Ascending aorta (tissue), 2 donors: ENCODE results near the gene DERL3. TPM values are rescaled to one million over a fixed set of nuclear protein-coding genes. Genes with fewer than 3 reads are reported as not detected.
A peak's percentile ranks its signal among the peaks of the same experiment; 100 is the strongest.

ENCODE experiments used
- DNase-seq, 2 donors: peaks; one replicate each; pipeline ENCODE4 v3.0.0-alpha.2; 2019; ENCODE audit warnings: low spot score in 2 of 2
- H3K27ac ChIP-seq, 2 donors: fragments of 200-600 bp; sonication (generic); one replicate each; pipeline ENCODE4 v1.5.1; 2016 to 2017; ENCODE audit warnings: mild to moderate bottlenecking in 1 of 2
- H3K27me3 ChIP-seq: fragments of 200-600 bp; sonication (generic); one replicate; pipeline ENCODE4 v1.5.1; 2017
- H3K36me3 ChIP-seq, 2 donors: fragments of 200-600 bp; sonication (generic); one replicate each; pipeline ENCODE4 v1.5.1; 2016
- H3K4me1 ChIP-seq, 2 donors: fragments of 200-600 bp; sonication (generic); one replicate each; pipeline ENCODE4 v1.5.1; 2016 to 2017; ENCODE audit warnings: mild to moderate bottlenecking in 1 of 2
- H3K4me3 ChIP-seq, 2 donors: fragments of 200-600 bp; sonication (generic); one replicate each; pipeline ENCODE4 v1.5.1; 2016 to 2017; ENCODE audit warnings: mild to moderate bottlenecking in 1 of 2
- H3K9me3 ChIP-seq, 2 donors: fragments of 200-600 bp; sonication (generic); one replicate each; pipeline ENCODE4 v1.5.1; 2016
- CTCF ChIP-seq, 3 experiments: fragments of 200-600 bp in 2 of 3; fragments of 450-650 bp in 1 of 3; sonication (generic) in 2 of 3; IDR thresholded peaks; one replicate each; pipeline ENCODE4 v1.5.1; 2016 to 2019; ENCODE audit warnings: antibody characterized with exemption in 3 of 3, mild to moderate bottlenecking in 1 of 3, moderate library complexity in 1 of 3
- intact Hi-C: fragments of 100-400 bp; cut with DNase I; formaldehyde crosslinking; loops from one replicate; pipeline ENCODE4 v1.15.1; 2023
- total RNA-seq: library from RNA; depleted of rRNA; stranded (reverse); fragments of >200 nt; gene quantifications from one replicate; pipeline ENCODE4 v1.1.0, GENCODE V29; 2016

DERL3 gene
- total RNA-seq, 1 donor from 2014 or later, result 7.5 TPM

- no peak for TF ChIP-seq CTCF (IDR thresholded peaks at IDR 0.05)
- no peaks in the 10 kb centered on the region for H3K27me3 ChIP-seq
- no peak overlapping the region for H3K27ac ChIP-seq
- no peak for DNase-seq
- no peaks in the 10 kb centered on the region for H3K9me3 ChIP-seq
- peaks cover 14 to 18% of the 10 kb centered on the region in 2 donors for H3K4me1 ChIP-seq
- peaks cover 22 to 26% of the 10 kb centered on the region in 2 donors for H3K36me3 ChIP-seq
- intact Hi-C loops, result no loop called here
- H3K4me3 ChIP-seq, result no peak overlapping the region
Measured at GRCh38 chr22:23832226-23833016, 6.4 kb downstream of the DERL3 start.

- H3K4me3 ChIP-seq, result no peak overlapping the region
- intact Hi-C loops, result no loop called here
- H3K27ac ChIP-seq, result no peak overlapping the region
- TF ChIP-seq CTCF (IDR thresholded peaks at IDR 0.05), result no peak
- DNase-seq, result no peak
- H3K27me3 ChIP-seq, result no peaks in the 10 kb centered on the region
- H3K36me3 ChIP-seq, result peaks cover 28 to 31% of the 10 kb centered on the region in 2 donors
- peaks cover 14 to 18% of the 10 kb centered on the region in 2 donors for H3K4me1 ChIP-seq
- no peaks in the 10 kb centered on the region for H3K9me3 ChIP-seq
Measured at GRCh38 chr22:23831781-23832180, 7.0 kb downstream of the DERL3 start.

GRCh38 chr22:23831261-23831660 is 7.5 kb downstream of the DERL3 start:
- intact Hi-C loops, result no loop called here
- peaks cover 14 to 18% of the 10 kb centered on the region in 2 donors for H3K4me1 ChIP-seq
- H3K27me3 ChIP-seq, result no peaks in the 10 kb centered on the region
- no peak for DNase-seq
- no peak overlapping the region for H3K27ac ChIP-seq
- no peak overlapping the region for H3K4me3 ChIP-seq
- peaks cover 34 to 36% of the 10 kb centered on the region in 2 donors for H3K36me3 ChIP-seq
- H3K9me3 ChIP-seq, result no peaks in the 10 kb centered on the region
- TF ChIP-seq CTCF (IDR thresholded peaks at IDR 0.05), result no peak

DNA sequence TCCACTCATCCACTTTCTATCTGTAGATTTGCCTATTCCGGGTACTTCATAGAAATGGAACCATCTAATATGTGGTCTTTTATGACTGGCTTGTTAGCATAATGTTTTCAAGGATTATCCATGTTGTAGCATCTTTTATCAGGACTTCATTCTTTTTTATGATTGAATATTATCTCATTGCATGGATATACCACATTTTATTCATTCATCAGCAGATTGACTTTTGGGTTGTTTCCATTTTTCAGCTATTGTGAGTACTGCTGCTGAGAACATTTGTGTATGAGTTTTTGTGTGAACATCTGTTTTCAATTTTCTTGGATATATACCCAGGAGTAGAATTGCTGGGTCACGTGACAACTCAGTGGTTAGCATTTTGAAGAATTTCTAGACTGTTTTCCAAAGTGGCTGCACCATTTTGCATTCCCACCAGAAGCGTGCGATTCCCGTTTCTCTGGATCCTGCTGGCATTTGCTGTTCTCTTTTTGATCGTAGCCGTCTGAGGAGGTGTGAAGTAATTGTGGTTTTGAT is 8.9 kb downstream of the DERL3 start:
- Histone ChIP-seq H3K36me3 (peaks cover 45 to 47% of the 10 kb centered on the region in 2 donors), H3K27me3 (no peaks in the 10 kb centered on the region), H3K4me1 (peaks cover 8% of the 10 kb centered on the region in 2 donors), H3K27ac (no peak overlapping the region), H3K4me3 (no peak overlapping the region), H3K9me3 (no peaks in the 10 kb centered on the region)
- TF ChIP-seq CTCF (IDR thresholded peaks at IDR 0.05), result no peak
- DNase-seq, result no peak
- intact Hi-C loops, result no loop called here

DNA sequence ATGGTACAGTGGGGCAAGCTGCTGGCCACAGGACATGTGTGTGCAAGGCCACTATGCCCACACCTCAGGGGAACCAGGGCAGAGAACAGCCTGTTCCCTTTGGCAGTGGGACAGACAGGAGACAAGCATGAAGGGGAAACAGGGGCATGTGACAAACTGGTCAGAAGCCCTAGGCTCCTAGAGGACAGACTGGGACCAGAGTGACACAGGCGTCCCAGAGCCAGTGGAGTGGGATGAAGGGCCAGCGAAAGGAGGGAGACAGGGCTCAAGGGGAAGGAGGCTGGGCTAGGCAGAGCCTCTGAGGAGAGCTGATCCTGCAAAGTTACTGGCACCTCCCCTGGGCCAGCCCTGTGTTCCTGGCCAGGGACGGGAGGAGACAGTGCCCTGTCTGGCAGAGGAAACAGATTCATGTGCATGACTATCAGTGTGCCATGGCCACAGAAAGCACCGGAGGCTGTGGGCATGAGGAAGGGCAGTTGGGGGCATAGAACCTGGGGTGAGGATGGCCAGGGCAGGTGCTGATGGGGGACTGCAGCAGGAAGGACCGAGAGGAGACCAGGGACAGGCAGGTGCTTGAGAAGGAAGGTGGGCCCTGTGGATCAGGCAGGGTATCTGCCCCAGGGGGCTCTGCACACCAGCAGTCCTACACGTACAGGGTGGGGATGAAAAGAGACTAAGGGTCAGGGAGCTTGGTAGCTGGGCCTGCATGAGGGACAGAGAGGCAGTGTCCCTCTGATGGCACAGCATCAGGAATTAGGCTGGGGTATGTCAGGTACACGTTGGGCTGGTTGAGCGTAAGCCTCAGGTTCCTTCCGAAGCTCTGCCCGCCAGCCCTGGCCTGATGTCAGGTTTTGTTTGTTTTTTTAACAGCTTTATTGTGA is 9.8 kb downstream of the DERL3 start:
- H3K27ac ChIP-seq, result peak overlapping the region in 1 of 2 donors; percentile 2
- peaks cover 42 to 54% of the 10 kb centered on the region in 2 donors for H3K36me3 ChIP-seq
- DNase-seq, result no peak
- TF ChIP-seq CTCF (IDR thresholded peaks at IDR 0.05), result no peak
- H3K4me3 ChIP-seq, result no peak overlapping the region
- no peaks in the 10 kb centered on the region for H3K4me1 ChIP-seq
- intact Hi-C loops, result no loop called here
- H3K27me3 ChIP-seq, result no peaks in the 10 kb centered on the region
- H3K9me3 ChIP-seq, result no peaks in the 10 kb centered on the region
